ENCODE results near the gene FGF22. TPM values are rescaled to one million over a fixed set of nuclear protein-coding genes. Genes with fewer than 3 reads are reported as not detected.

Gene FGF22
- polyA plus RNA-seq, 1 experiment: 0.05 TPM

- ChIA-PET CTCF (no interaction called here), POLR2A (no interaction called here)
- DNase-seq (ENCODE audit: low read depth): no peak
- H3K36me3 ChIP-seq (ENCODE audit: control insufficient read depth, insufficient read depth, low read length): peaks cover 25% of the 10 kb centered on the region
- TF ChIP-seq CTCF (IDR thresholded peaks at IDR 0.05; ENCODE audit: insufficient read depth, low read depth, low read length): no peak
- no peak overlapping the region for H3K4me3 ChIP-seq (ENCODE audit: low read depth, low read length)
- H3K27me3 ChIP-seq (ENCODE audit: control insufficient read depth, insufficient read depth, low read length): no peaks in the 10 kb centered on the region
These were observed 6.5 kb downstream of the FGF22 start for GRCh38 chr19:645912-646778.

GRCh38 chr19:646779-647565 lies 7.3 kb downstream of the FGF22 start:
- no peak overlapping the region for H3K4me3 ChIP-seq (ENCODE audit: low read depth, low read length)
- TF ChIP-seq CTCF (IDR thresholded peaks at IDR 0.05; ENCODE audit: insufficient read depth, low read depth, low read length): no peak
- ChIA-PET CTCF (no interaction called here), POLR2A (no interaction called here)
- H3K36me3 ChIP-seq (ENCODE audit: control insufficient read depth, insufficient read depth, low read length): peaks cover 27% of the 10 kb centered on the region
- no peaks in the 10 kb centered on the region for H3K27me3 ChIP-seq (ENCODE audit: control insufficient read depth, insufficient read depth, low read length)
- DNase-seq (ENCODE audit: low read depth): no peak

GRCh38 chr19:647566-648284 lies 8.0 kb downstream of the FGF22 start:
- no peak for DNase-seq (ENCODE audit: low read depth)
- POLR2A ChIA-PET: no interaction called here
- Histone ChIP-seq H3K4me3 (ENCODE audit: low read depth, low read length) (no peak overlapping the region), H3K36me3 (ENCODE audit: control insufficient read depth, insufficient read depth, low read length) (peaks cover 28% of the 10 kb centered on the region), H3K27me3 (ENCODE audit: control insufficient read depth, insufficient read depth, low read length) (no peaks in the 10 kb centered on the region)
- CTCF ChIA-PET: no interaction called here
- no peak for TF ChIP-seq CTCF (IDR thresholded peaks at IDR 0.05; ENCODE audit: insufficient read depth, low read depth, low read length)

GRCh38 chr19:648305-648704 lies 8.6 kb downstream of the FGF22 start:
- Histone ChIP-seq H3K4me3 (ENCODE audit: low read depth, low read length) (no peak overlapping the region), H3K27me3 (ENCODE audit: control insufficient read depth, insufficient read depth, low read length) (no peaks in the 10 kb centered on the region), H3K36me3 (ENCODE audit: control insufficient read depth, insufficient read depth, low read length) (peaks cover 29% of the 10 kb centered on the region)
- POLR2A ChIA-PET: no interaction called here
- no peak for TF ChIP-seq CTCF (IDR thresholded peaks at IDR 0.05; ENCODE audit: insufficient read depth, low read depth, low read length)
- DNase-seq (ENCODE audit: low read depth): no peak
- CTCF ChIA-PET: no interaction called here
